AG04450 (cell line): ENCODE results near the gene COL23A1. TPM values are rescaled to one million over a fixed set of nuclear protein-coding genes. Genes with fewer than 3 reads are reported as not detected.

Source experiments
- CTCF ChIA-PET: fragments of 300-600, 350-600 bp; formaldehyde crosslinking; extraction: SDS; loops from one replicate; lab custom pipeline; 2022; ENCODE audit warnings: antibody characterized with exemption, inconsistent platforms; lab: Charles Lee
- POLR2A ChIA-PET: fragments of 350-600 bp; formaldehyde crosslinking; extraction: SDS; loops from one replicate; lab custom pipeline; 2021; ENCODE audit warnings: antibody characterized with exemption, inconsistent platforms; lab: Yijun Ruan, JAX
- DNase-seq: peaks from one replicate; pipeline ENCODE4 v3.0.0-alpha.2; 2011; ENCODE audit warnings: low read depth, low spot score
- H3K27ac ChIP-seq: one replicate; pipeline ENCODE4 v1.5.1; 2012; ENCODE audit warnings: low read depth, low read length, control low read depth
- H3K27me3 ChIP-seq: one replicate; pipeline ENCODE4 v1.6.0; 2012; ENCODE audit warnings: low read length; ENCODE audit not compliant: control insufficient read depth, insufficient read depth
- H3K4me3 ChIP-seq: 2 replicates; pipeline ENCODE4 v1.5.1; 2011; ENCODE audit warnings: mild to moderate bottlenecking, low read depth, low read length, control low read depth
- H3K9me3 ChIP-seq: 2 replicates; pipeline ENCODE4 v1.5.1; 2012; ENCODE audit warnings: low read length; ENCODE audit not compliant: control insufficient read depth, insufficient read depth
- polyA plus RNA-seq: library from polyadenylated mRNA; depleted of rRNA; stranded (reverse); fragments of >200 nt; gene quantifications from 2 replicates; pipeline ENCODE4 v1.2.3, GENCODE V29; 2011
- TF ChIP-seq, protein P1 (sequence below): IDR thresholded peaks from 2 replicates; pipeline ENCODE4 v1.5.1; 2011; ENCODE audit warnings: low read depth, low read length, control low read depth, inconsistent platforms

COL23A1 gene
- polyA plus RNA-seq, 1 experiment = not detected

DNA sequence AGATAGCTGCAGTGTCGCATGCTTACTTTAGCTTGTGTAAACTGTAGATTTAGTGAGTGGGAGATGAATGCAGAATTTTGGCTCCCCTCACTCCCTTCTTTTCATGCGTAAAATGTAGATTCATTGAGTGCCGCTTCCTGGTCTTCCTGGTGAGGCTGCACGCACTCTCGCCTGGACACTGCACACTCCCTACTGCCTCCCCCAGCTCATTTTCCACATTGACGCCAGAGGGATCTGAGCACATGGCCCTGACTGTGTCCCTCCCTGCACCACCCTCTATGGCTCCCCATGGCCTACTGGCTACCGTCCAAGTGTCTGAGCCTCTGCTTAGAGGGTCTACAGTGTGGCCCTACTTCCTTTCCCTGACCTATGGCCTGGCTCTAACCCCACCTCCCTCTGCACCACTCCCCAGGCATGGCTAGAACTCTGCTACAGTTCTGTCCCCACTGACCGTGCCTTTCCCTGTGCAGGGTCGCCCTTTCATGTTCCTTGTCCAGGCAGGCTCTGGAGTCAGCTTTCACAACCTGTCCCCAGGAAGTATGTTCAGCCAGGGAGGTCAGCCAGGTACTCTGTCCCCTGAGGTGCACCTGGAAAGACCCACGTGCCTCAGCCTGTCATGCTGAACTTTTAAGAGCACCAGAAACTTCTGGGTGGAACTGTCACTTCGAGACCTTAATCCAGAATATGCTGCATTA, 160.6 kb downstream of the COL23A1 start:
- Histone ChIP-seq H3K4me3 (no peak overlapping the region), H3K27me3 (no peaks in the 10 kb centered on the region), H3K9me3 (peaks cover 66% of the 10 kb centered on the region), H3K27ac (no peak overlapping the region)
- ChIA-PET POLR2A (no interaction called here), CTCF (no interaction called here)
- DNase-seq = no peak
- TF ChIP-seq, protein P1, sequence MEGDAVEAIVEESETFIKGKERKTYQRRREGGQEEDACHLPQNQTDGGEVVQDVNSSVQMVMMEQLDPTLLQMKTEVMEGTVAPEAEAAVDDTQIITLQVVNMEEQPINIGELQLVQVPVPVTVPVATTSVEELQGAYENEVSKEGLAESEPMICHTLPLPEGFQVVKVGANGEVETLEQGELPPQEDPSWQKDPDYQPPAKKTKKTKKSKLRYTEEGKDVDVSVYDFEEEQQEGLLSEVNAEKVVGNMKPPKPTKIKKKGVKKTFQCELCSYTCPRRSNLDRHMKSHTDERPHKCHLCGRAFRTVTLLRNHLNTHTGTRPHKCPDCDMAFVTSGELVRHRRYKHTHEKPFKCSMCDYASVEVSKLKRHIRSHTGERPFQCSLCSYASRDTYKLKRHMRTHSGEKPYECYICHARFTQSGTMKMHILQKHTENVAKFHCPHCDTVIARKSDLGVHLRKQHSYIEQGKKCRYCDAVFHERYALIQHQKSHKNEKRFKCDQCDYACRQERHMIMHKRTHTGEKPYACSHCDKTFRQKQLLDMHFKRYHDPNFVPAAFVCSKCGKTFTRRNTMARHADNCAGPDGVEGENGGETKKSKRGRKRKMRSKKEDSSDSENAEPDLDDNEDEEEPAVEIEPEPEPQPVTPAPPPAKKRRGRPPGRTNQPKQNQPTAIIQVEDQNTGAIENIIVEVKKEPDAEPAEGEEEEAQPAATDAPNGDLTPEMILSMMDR = no peak

DNA sequence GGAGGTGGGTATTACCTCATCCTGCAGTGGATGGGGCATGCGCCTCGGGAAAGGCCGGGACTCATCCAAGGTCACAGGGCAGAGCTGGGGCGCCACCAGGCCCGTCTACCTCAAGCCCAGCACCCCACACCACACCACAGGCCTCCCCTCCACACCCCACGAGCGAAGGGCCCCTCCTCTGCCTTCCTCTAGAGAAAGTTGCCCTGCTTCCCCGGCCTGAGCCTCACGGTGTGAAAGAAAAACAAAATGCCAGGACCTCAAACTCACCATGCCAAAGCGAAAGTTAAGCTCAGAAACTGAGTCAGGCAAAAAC, 161.1 kb downstream of the COL23A1 start:
- Histone ChIP-seq H3K27me3 (no peaks in the 10 kb centered on the region), H3K4me3 (no peak overlapping the region), H3K9me3 (peaks cover 64% of the 10 kb centered on the region), H3K27ac (no peak overlapping the region)
- TF ChIP-seq, protein P1 = no peak
- ChIA-PET POLR2A (no interaction called here), CTCF (no interaction called here)
- no peak for DNase-seq

DNA sequence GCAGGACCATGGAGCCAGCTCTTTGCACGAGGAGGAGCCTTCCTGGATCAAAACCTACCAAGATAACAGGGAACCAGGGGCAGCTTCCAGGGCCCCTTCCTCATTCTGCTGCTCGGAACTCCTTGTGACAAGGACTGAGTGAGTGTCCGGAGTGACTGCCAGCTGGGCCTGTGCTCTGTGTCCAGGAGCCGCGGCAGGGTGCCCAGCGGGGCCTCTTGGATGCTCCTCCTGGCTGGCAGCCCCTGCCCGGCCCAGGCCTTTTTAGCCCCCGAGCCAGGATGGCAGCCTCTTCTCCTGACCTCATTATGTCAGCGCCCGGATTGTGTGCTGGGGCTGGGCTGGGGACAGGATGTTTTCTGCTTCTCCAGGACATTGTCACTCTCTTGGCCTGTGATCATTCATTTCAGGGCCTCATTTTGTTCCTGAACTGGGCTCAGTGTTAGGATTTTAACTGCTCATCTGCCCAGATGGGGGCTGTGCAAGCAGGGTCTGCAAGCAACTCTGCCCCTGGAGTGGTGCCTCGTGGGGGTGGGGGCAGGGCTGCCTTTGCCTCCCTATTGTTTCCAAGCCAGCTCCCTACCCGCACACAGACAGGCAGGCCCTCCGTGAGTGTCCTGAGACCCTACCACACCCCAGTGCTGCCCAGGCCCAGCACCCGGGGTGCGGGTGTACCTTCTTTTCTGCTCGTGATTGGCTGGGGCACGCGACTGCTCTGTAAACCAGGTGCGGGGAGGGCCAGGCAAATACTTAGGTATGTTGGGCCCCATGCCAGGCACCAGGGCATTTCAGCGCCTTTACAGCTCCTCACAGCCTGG, 161.6 kb downstream of the COL23A1 start:
- ChIA-PET POLR2A (no interaction called here), CTCF (no interaction called here)
- Histone ChIP-seq H3K4me3 (no peak overlapping the region), H3K9me3 (peaks cover 68% of the 10 kb centered on the region), H3K27me3 (no peaks in the 10 kb centered on the region), H3K27ac (no peak overlapping the region)
- no peak for DNase-seq
- TF ChIP-seq, protein P1 = no peak

DNA sequence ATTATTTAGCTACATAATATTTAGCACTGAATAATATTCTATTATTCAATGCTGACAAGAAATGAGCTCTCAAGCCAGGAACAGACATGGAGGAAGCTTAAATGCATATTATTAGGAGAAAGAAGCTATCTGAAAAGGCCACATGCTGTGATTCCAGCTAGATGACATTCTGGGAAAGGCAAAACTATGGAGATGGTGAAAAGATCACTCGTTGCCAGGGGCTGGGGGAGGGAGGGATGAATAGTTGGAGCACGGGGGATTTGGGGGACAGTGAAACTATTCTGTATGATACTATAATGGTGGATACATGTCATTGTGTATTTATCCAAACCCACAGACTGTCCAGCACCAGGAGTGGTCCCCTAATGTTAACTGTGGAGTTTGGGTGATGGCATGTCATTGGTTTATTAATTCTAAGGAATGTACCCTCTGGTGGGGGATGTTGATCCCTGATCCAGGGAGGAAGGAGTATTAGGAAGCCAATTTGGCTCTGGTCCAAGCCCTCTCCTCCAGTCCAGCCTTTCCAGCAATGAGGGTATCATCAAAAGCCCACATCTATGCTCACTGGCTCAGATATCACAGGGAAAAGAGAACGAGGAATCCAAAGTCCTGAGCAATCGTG, 162.5 kb downstream of the COL23A1 start:
- ChIA-PET POLR2A (no interaction called here), CTCF (no interaction called here)
- no peak for DNase-seq
- TF ChIP-seq, protein P1 = no peak
- H3K9me3 ChIP-seq = peaks cover 64% of the 10 kb centered on the region
- no peak overlapping the region for H3K27ac ChIP-seq
- no peaks in the 10 kb centered on the region for H3K27me3 ChIP-seq
- no peak overlapping the region for H3K4me3 ChIP-seq
